H1 (cell line): ENCODE data around the gene RPL37A. TPM values are rescaled to one million over a fixed set of nuclear protein-coding genes. Genes with fewer than 3 reads are reported as not detected.

Source experiments
- CTCF ChIA-PET: fragments of 300-600 bp; sonication (Branson Sonifier 250); formaldehyde crosslinking; loops from one replicate; lab custom pipeline; 2021; ENCODE audit not compliant: partially characterized antibody; lab: Charles Lee
- POLR2A ChIA-PET: fragments of 300-600 bp; sonication (Branson Sonifier 250); formaldehyde crosslinking; loops from one replicate; lab custom pipeline; 2021; ENCODE audit warnings: inconsistent platforms; ENCODE audit not compliant: partially characterized antibody; lab: Charles Lee
- DNase-seq, 2 experiments: peaks; one replicate each; pipeline versions ENCODE4 v3.0.0 to v3.0.0-alpha.2; 2010 to 2022; ENCODE audit warnings: low spot score in 2 of 2, low read depth in 1 of 2, mixed read lengths in 1 of 2
- FAIRE-seq: peaks from 2 replicates; lab custom pipeline; 2011; peaks lifted over from hg19 to GRCh38; lab: Jason Lieb, UNC
- H2AFZ ChIP-seq: 2 replicates; pipeline ENCODE4 v1.8.1; 2012; ENCODE audit warnings: low read length, inconsistent platforms
- H2AK5ac ChIP-seq: 2 replicates; pipeline ENCODE4 v1.6.1; 2013; ENCODE audit warnings: low read depth, low read length
- H2BK120ac ChIP-seq: replicated peaks from 2 replicates; pipeline ENCODE3; 2013; ENCODE audit warnings: low read depth, low read length, inconsistent platforms
- H2BK12ac ChIP-seq: 2 replicates; pipeline ENCODE4 v1.6.1; 2013; ENCODE audit warnings: low read depth, low read length
- H2BK15ac ChIP-seq: 2 replicates; pipeline ENCODE4 v1.6.1; 2013; ENCODE audit warnings: low read length
- H2BK20ac ChIP-seq: 2 replicates; pipeline ENCODE4 v1.6.1; 2013; ENCODE audit warnings: low read length
- H2BK5ac ChIP-seq: 2 replicates; pipeline ENCODE4 v1.6.1; 2013; ENCODE audit warnings: low read depth, low read length
- H3K14ac ChIP-seq: 2 replicates; pipeline ENCODE4 v1.6.1; 2013; ENCODE audit warnings: inconsistent platforms; ENCODE audit not compliant: insufficient read length
- H3K18ac ChIP-seq: 2 replicates; pipeline ENCODE4 v1.6.1; 2013; ENCODE audit warnings: low read length; ENCODE audit errors: extremely low read depth
- H3K23ac ChIP-seq: 2 replicates; pipeline ENCODE4 v1.6.1; 2013; ENCODE audit warnings: inconsistent platforms; ENCODE audit not compliant: insufficient read length
- H3K23me2 ChIP-seq: 2 replicates; pipeline ENCODE4 v1.6.1; 2013; ENCODE audit warnings: low read depth, low read length
- H3K27ac ChIP-seq: 2 replicates; pipeline ENCODE4 v1.6.1; 2011; ENCODE audit warnings: low read depth, low read length, inconsistent platforms
- H3K27me3 ChIP-seq, 4 experiments: replicated peaks in 1 of 4; 1 replicate in 1 of 4; 2 replicates in 3 of 4; pipeline versions ENCODE4 v1.6.1 to v1.8.1; 2011 to 2013; ENCODE audit warnings: low read length in 3 of 4, mild to moderate bottlenecking in 3 of 4, inconsistent platforms in 2 of 4, mixed read lengths in 2 of 4, moderate library complexity in 1 of 4; ENCODE audit not compliant: control insufficient read depth in 3 of 4, insufficient read depth in 3 of 4; ENCODE audit errors: extremely low read depth in 1 of 4
- H3K36me3 ChIP-seq, 4 experiments: 2 replicates each; pipeline versions ENCODE4 v1.6.1 to v1.8.1; 2011 to 2013; ENCODE audit warnings: mild to moderate bottlenecking in 4 of 4, low read length in 3 of 4, moderate library complexity in 2 of 4, control low read depth in 1 of 4, inconsistent platforms in 1 of 4; ENCODE audit not compliant: insufficient read depth in 4 of 4, control insufficient read depth in 2 of 4
- H3K4ac ChIP-seq: replicated peaks from 2 replicates; pipeline ENCODE3; 2013; ENCODE audit warnings: low read length, low read depth, mixed read lengths, inconsistent platforms; ENCODE audit not compliant: insufficient read length
- H3K4me1 ChIP-seq, 4 experiments: replicated peaks in 1 of 4; 1 replicate in 1 of 4; 2 replicates in 3 of 4; pipeline versions ENCODE4 v1.6.1 to v1.8.1; 2011 to 2013; ENCODE audit warnings: low read length in 3 of 4, inconsistent platforms in 2 of 4, mixed read lengths in 1 of 4; ENCODE audit not compliant: insufficient read depth in 4 of 4, control insufficient read depth in 3 of 4
- H3K4me2 ChIP-seq, 2 experiments: 2 replicates each; pipeline versions ENCODE4 v1.6.1 to v1.8.1; 2011 to 2013; ENCODE audit warnings: low read depth in 2 of 2, low read length in 2 of 2, control low read depth in 1 of 2, inconsistent platforms in 1 of 2, mild to moderate bottlenecking in 1 of 2; ENCODE audit not compliant: insufficient read depth in 1 of 2
- H3K4me3 ChIP-seq, 4 experiments: fragments of 200-600, 300-600 bp in 1 of 4; sonication (generic), shearing (Covaris generic), sonication (Bioruptor Twin) in 1 of 4; 2 replicates each; pipeline versions ENCODE4 v1.5.1 to v1.8.1; 2011 to 2016; ENCODE audit warnings: low read length in 4 of 4, low read depth in 3 of 4, control low read depth in 2 of 4, inconsistent platforms in 2 of 4, mild to moderate bottlenecking in 2 of 4, mixed read lengths in 1 of 4, moderate library complexity in 1 of 4; ENCODE audit not compliant: insufficient read depth in 2 of 4; ENCODE audit errors: extremely low read depth in 1 of 4
- H3K56ac ChIP-seq: replicated peaks from 2 replicates; pipeline ENCODE3; 2013; ENCODE audit warnings: low read depth, mild to moderate bottlenecking, mixed read lengths, low read length, inconsistent platforms; ENCODE audit not compliant: insufficient read length
- H3K79me1 ChIP-seq: 2 replicates; pipeline ENCODE4 v1.6.1; 2013; ENCODE audit warnings: low read depth, low read length, control low read depth
- H3K79me2 ChIP-seq, 2 experiments: 2 replicates each; pipeline versions ENCODE4 v1.6.1 to v1.8.1; 2012 to 2013; ENCODE audit warnings: low read length in 2 of 2, mild to moderate bottlenecking in 2 of 2, inconsistent platforms in 1 of 2; ENCODE audit not compliant: insufficient read depth in 2 of 2, control insufficient read depth in 1 of 2
- H3K9ac ChIP-seq, 4 experiments: replicated peaks in 1 of 4; 1 replicate in 1 of 4; 2 replicates in 3 of 4; pipeline versions ENCODE4 v1.6.1 to v1.8.1; 2011 to 2013; ENCODE audit warnings: low read depth in 3 of 4, low read length in 3 of 4, control low read depth in 2 of 4, mild to moderate bottlenecking in 2 of 4, moderate library complexity in 2 of 4, inconsistent platforms in 1 of 4; ENCODE audit errors: extremely low read depth in 1 of 4
- H3K9me3 ChIP-seq, 2 experiments: 2 replicates each; pipeline versions ENCODE4 v1.6.1 to v1.8.1; 2012 to 2013; ENCODE audit warnings: mild to moderate bottlenecking in 2 of 2, moderate library complexity in 2 of 2, control low read depth in 1 of 2, inconsistent platforms in 1 of 2, low read depth in 1 of 2, low read length in 1 of 2, mixed read lengths in 1 of 2; ENCODE audit not compliant: insufficient read depth in 2 of 2
- H4K20me1 ChIP-seq, 2 experiments: replicated peaks in 1 of 2; 2 replicates each; pipeline versions ENCODE3 to v1.8.1; 2011 to 2013; ENCODE audit warnings: inconsistent platforms in 2 of 2, low read length in 2 of 2, mild to moderate bottlenecking in 1 of 2; ENCODE audit not compliant: insufficient read depth in 2 of 2, control insufficient read depth in 1 of 2
- H4K5ac ChIP-seq: 2 replicates; pipeline ENCODE4 v1.6.1; 2013; ENCODE audit warnings: low read length, low read depth, mixed read lengths, inconsistent platforms; ENCODE audit not compliant: insufficient read length
- H4K8ac ChIP-seq: 2 replicates; pipeline ENCODE4 v1.8.0; 2013; ENCODE audit warnings: mild to moderate bottlenecking, moderate library complexity, low read length, inconsistent platforms; ENCODE audit not compliant: insufficient read depth; ENCODE audit errors: extremely low read depth
- H4K91ac ChIP-seq: replicated peaks from 2 replicates; pipeline ENCODE3; 2013; ENCODE audit warnings: low read length, mixed read lengths, inconsistent platforms; ENCODE audit not compliant: insufficient read length
- EZH2 ChIP-seq: fragments of 200-600 bp; sonication (generic); IDR thresholded peaks from 2 replicates; pipeline ENCODE4 v1.7.1; 2012; ENCODE audit warnings: low read depth, mild to moderate bottlenecking, moderate library complexity, low read length, inconsistent platforms; ENCODE audit not compliant: severe bottlenecking
- WGBS, 2 experiments: shearing (Covaris generic) in 1 of 2; methylation state at CpG; one replicate each; pipeline versions ENCODE4 v1.1.6 to v1.1.7; 2013 to 2015; ENCODE audit warnings: low lambda C conversion rate in 2 of 2, mixed read lengths in 2 of 2, inconsistent platforms in 1 of 2, low coverage in 1 of 2, missing lambda C conversion rate in 1 of 2; ENCODE audit not compliant: insufficient replicate concordance in 2 of 2, insufficient coverage in 1 of 2, insufficient read length in 1 of 2; ENCODE audit errors: extremely low coverage in 1 of 2, missing lambda C conversion rate in 1 of 2; 5-methylcytosine and 5-hydroxymethylcytosine counted together
- polyA plus RNA-seq, 7 experiments: library from polyadenylated mRNA; depleted of rRNA in 3 of 7; stranded (reverse) in 5 of 7; unstranded in 2 of 7; fragments of >200 nt in 5 of 7; fragments of 200-250 nt in 2 of 7; gene quantifications; 1 replicate in 5 of 7; 2 replicates in 1 of 7; 4 replicates in 1 of 7; pipeline versions ENCODE4 v1.2.1 to v1.2.3, GENCODE V29; 2011 to 2013; ENCODE audit warnings: missing spikeins in 2 of 7, mixed read lengths in 2 of 7
- total RNA-seq: library from RNA; stranded (reverse); fragmentation: NEBNext Ultra II Directional; extraction: Animal tissue kit (Norgen Biotek cat#: 25700); gene quantifications from 2 replicates; pipeline ENCODE4 v1.2.1, GENCODE V29; 2021

The RPL37A gene
- total and polyA plus RNA-seq, 2 of the 8 experiments (the other 6 are each of a cell fraction or from before 2014, with no cell fraction given) = 1,737 to 3,180 TPM

DNA sequence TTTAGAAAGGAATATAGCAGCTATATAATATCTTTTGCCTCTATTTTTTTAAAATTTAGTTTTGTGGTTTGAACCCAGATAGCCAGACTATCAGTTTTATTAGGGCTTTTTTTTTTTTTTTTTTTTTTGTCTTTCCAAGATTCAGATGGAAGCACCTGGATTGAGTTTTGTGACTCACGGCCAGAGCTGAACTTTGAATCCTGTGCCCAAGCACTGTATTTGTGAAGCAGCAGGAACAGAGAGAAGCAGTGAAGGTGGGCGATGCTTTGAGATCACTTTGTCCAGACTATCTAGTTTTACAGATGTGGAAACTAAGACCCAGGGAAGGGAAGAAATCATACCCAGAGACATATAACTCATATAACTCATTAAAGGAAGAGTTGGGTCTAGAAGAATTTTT, 33.9 kb downstream of the RPL37A start:
- Histone ChIP-seq H3K79me1 (no peaks in the 10 kb centered on the region; the same call in 1 of the 2 replicates), H3K79me2 (no peaks in the 10 kb centered on the region), H3K18ac (no peak overlapping the region), H3K56ac (no peak overlapping the region), H2BK120ac (no peak overlapping the region), H4K8ac (no peak overlapping the region), H2AK5ac (no peak overlapping the region), H3K4me1 (no peaks in the 10 kb centered on the region; a peak in 1 of 7 replicates), H2BK5ac (no peak overlapping the region), H3K9me3 (no peaks in the 10 kb centered on the region), H2BK12ac (no peak overlapping the region), H3K9ac (no peak overlapping the region), H3K27me3 (peaks cover 0 to 1% (median 0%) of the 10 kb centered on the region in 4 experiments; a peak in 2 of 7 replicates), H3K36me3 (no peaks in the 10 kb centered on the region; a peak in 1 of 8 replicates), H2AFZ (no peak overlapping the region), H3K4me2 (no peak overlapping the region), H3K27ac (no peak overlapping the region), H2BK20ac (no peak overlapping the region), H3K23ac (no peak overlapping the region), H3K4ac (no peak overlapping the region), H4K5ac (no peak overlapping the region), H3K14ac (no peak overlapping the region), H4K91ac (no peak overlapping the region), H4K20me1 (peaks cover 0 to 4% of the 10 kb centered on the region in 2 experiments), H3K4me3 (no peak overlapping the region), H3K23me2 (no peaks in the 10 kb centered on the region; the same call in 1 of the 2 replicates), H2BK15ac (no peak overlapping the region)
- WGBS, 2 experiments = 84% methylated on average over 2 of the region's 2 CpGs; no CpG with 5 or more reads in 1 of the 2 experiments
- DNase-seq (no peak), FAIRE-seq (no peak)
- ChIA-PET POLR2A (no interaction called here), CTCF (interaction anchor here (1.2 to 8.1 kb wide), 4 partner anchors 8 to 196 kb away, joined by 3 to 46 read pairs (median 14); no protein-coding TSS in a partner anchor)
- no peak for TF ChIP-seq EZH2
